Measurements from ENCODE around the gene MEIS2. TPM values are rescaled to one million over a fixed set of nuclear protein-coding genes. Genes with fewer than 3 reads are reported as not detected.

The MEIS2 gene
- total and polyA plus RNA-seq, 8 donors, result 3.9 to 77.7 (median 25.9) TPM

DNA sequence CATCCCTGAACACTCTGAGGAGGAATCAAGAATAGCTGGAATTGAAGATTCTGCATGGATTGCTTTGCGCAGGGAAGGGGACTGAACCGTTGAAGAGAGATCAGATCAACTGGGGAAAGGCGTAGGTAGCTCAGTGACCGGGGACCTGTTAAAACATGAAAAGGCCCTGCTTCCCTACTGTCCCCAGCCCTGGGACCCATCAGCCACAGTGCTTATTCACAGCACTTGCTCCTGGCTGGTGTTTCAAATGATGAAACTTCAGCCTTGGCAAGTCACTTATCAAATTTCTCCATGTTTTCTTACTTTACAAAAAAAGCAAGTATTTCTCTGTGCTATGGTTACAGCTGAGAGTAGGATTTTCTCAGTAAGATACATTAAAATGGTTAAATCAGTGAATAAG is 199.3 kb downstream of the MEIS2 start:
- no peak for DNase-seq
- peaks cover 4 to 40% (median 24%) of the 10 kb centered on the region in 4 donors for H3K4me1 ChIP-seq
- peaks cover 0 to 5% (median 0%) of the 10 kb centered on the region in 4 donors for H3K36me3 ChIP-seq
- no peak for TF ChIP-seq POLR2A (IDR thresholded peaks at IDR 0.05)
- TF ChIP-seq POLR2AphosphoS5 (IDR thresholded peaks at IDR 0.05), result no peak
- TF ChIP-seq, protein P1, sequence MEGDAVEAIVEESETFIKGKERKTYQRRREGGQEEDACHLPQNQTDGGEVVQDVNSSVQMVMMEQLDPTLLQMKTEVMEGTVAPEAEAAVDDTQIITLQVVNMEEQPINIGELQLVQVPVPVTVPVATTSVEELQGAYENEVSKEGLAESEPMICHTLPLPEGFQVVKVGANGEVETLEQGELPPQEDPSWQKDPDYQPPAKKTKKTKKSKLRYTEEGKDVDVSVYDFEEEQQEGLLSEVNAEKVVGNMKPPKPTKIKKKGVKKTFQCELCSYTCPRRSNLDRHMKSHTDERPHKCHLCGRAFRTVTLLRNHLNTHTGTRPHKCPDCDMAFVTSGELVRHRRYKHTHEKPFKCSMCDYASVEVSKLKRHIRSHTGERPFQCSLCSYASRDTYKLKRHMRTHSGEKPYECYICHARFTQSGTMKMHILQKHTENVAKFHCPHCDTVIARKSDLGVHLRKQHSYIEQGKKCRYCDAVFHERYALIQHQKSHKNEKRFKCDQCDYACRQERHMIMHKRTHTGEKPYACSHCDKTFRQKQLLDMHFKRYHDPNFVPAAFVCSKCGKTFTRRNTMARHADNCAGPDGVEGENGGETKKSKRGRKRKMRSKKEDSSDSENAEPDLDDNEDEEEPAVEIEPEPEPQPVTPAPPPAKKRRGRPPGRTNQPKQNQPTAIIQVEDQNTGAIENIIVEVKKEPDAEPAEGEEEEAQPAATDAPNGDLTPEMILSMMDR (IDR thresholded peaks at IDR 0.05), result no peak
- TF ChIP-seq EP300 (IDR thresholded peaks at IDR 0.05), result no peak
- 83 to 93% (median 92%) methylated on average over 4 of the region's 4 CpGs for WGBS, 5 donors
- no peaks in the 10 kb centered on the region for H3K9me3 ChIP-seq
- no peak overlapping the region for H3K4me3 ChIP-seq
- H3K27me3 ChIP-seq, result no peaks in the 10 kb centered on the region
- H3K27ac ChIP-seq, result no peak overlapping the region
- intact Hi-C loops (cut with DNase I; ENCODE audit: low total_unique reads), result no loop called here

DNA sequence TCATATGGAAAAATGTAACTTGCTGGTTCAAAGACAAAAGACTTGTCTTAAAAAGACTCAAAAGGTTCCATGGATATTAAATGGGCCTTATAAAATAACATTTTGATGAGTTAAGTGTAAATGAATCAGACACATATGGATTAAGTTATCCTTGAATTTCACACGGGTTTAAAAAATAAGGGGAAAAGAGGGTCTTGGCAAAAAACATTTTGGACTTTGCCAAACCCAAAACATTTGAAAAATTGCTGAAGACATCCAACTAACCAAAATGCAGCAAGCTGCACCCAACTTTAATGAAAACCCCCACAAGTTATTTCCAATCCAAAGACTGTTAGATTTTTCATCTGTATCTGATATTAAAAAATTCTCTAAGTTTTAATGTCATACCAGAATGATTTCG is 200.7 kb downstream of the MEIS2 start:
- peaks cover 0 to 30% (median 19%) of the 10 kb centered on the region in 4 donors for H3K4me1 ChIP-seq
- H3K36me3 ChIP-seq, result peaks cover 0 to 16% (median 7%) of the 10 kb centered on the region in 4 donors
- H3K9me3 ChIP-seq, result no peaks in the 10 kb centered on the region
- H3K27me3 ChIP-seq, result no peaks in the 10 kb centered on the region
- no peak overlapping the region for H3K4me3 ChIP-seq
- WGBS, 5 donors, result 70 to 90% (median 77%) methylated on average over 2 of the region's 2 CpGs
- no peak for DNase-seq
- H3K27ac ChIP-seq, result no peak overlapping the region
- intact Hi-C loops (cut with DNase I; ENCODE audit: low total_unique reads), result no loop called here
- no peak for TF ChIP-seq POLR2A (IDR thresholded peaks at IDR 0.05)
- TF ChIP-seq POLR2AphosphoS5 (IDR thresholded peaks at IDR 0.05), result no peak
- TF ChIP-seq, protein P1 (IDR thresholded peaks at IDR 0.05), result no peak
- TF ChIP-seq EP300 (IDR thresholded peaks at IDR 0.05), result no peak

DNA sequence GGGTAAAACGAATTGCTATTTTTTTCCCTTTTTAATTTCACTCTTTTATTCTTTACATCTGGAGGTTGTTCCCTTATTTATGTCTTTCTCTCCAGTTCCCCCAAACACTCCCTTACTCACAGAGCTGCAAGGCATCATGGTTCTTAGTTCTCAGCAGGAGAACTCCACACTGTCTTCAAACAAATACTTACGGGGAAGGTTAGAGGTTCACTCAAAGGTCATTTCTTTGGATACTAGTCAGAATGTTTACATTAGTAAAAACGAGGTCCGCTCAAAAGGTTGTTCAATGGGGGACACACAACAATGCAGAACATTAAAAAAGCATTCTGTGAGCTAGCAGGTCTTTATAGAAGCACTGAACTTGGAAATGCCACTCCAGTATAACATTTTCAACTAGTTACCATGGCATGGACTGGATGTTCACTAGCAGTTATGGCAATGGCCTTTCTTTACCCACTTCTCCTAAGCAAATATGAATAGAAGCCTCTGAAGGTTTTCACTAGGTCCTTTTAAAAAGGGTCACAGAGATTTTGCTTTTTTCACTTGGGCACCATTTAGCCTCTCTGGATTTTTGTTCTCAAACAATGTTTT is 201.7 kb downstream of the MEIS2 start:
- intact Hi-C loops (cut with DNase I; ENCODE audit: low total_unique reads), result no loop called here

DNA sequence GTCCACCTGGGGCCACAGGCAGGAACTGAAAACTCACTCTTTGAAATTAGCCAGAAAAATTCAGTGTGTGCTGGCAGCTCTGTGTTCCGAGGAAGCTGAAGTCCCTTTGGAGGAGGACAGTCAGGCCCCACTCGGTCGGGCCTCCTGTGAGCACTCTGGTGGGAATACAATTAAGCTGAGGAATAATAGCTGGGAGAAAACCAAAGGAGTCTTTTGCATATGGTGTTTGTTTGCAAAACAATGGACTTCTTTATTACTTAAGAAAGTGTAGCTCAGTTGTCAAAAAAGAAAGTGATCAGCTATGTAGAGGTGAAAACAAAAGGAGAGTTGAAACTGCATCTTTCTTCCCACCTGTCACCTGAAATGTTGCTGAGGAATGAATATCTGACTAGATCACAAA is 202.5 kb downstream of the MEIS2 start:
- Histone ChIP-seq H3K4me1 (peaks cover 0 to 20% (median 7%) of the 10 kb centered on the region in 4 donors), H3K36me3 (peaks cover 0 to 22% (median 16%) of the 10 kb centered on the region in 4 donors), H3K27me3 (no peaks in the 10 kb centered on the region), H3K9me3 (no peaks in the 10 kb centered on the region), H3K27ac (no peak overlapping the region), H3K4me3 (no peak overlapping the region)
- TF ChIP-seq EP300 (IDR thresholded peaks at IDR 0.05), result no peak
- no peak for TF ChIP-seq POLR2AphosphoS5 (IDR thresholded peaks at IDR 0.05)
- no peak for TF ChIP-seq POLR2A (IDR thresholded peaks at IDR 0.05)
- TF ChIP-seq, protein P1 (IDR thresholded peaks at IDR 0.05), result no peak
- intact Hi-C loops (cut with DNase I; ENCODE audit: low total_unique reads), result no loop called here
- DNase-seq, result no peak
- WGBS, 5 donors, result 77 to 91% (median 83%) methylated on average over 3 of the region's 3 CpGs

More for the DNA sequence above, 201.7 kb downstream of the MEIS2 start:
- Histone ChIP-seq H3K4me3 (no peak overlapping the region), H3K4me1 (peaks cover 0 to 19% (median 10%) of the 10 kb centered on the region in 4 donors), H3K27ac (no peak overlapping the region), H3K36me3 (peaks cover 0 to 22% (median 16%) of the 10 kb centered on the region in 4 donors), H3K9me3 (no peaks in the 10 kb centered on the region), H3K27me3 (no peaks in the 10 kb centered on the region)
- WGBS, 5 donors, result 37 to 57% (median 48%) methylated on average over 4 of the region's 4 CpGs
- TF ChIP-seq POLR2A (IDR thresholded peaks at IDR 0.05), result no peak
- TF ChIP-seq, protein P1 (IDR thresholded peaks at IDR 0.05), result no peak
- DNase-seq, result no peak

Measured in stomach (tissue), 9 donors.